Psoas muscle (tissue), 8 donors: ENCODE results near the gene IFT20. TPM values are rescaled to one million over a fixed set of nuclear protein-coding genes. Genes with fewer than 3 reads are reported as not detected.

Experiments used
- ATAC-seq, 4 donors: fragments of 200-7000 bp; cut with Tn5 transposase; one replicate each; pipeline ENCODE4 v1.9.1; 2020; ENCODE audit warnings: moderate library complexity in 3 of 4, mild to moderate bottlenecking in 2 of 4
- DNase-seq, 2 donors: peaks; one replicate each; pipeline ENCODE4 v3.0.0-alpha.2; 2020
- H3K27ac ChIP-seq: fragments of 200-600 bp; one replicate; pipeline ENCODE4 v1.8.0; 2022
- H3K27me3 ChIP-seq, 3 donors: fragments of 200-600 bp in 1 of 3; one replicate each; pipeline versions ENCODE4 v1.6.1 to v1.8.0; 2013 to 2022; ENCODE audit warnings: low read length in 2 of 3, mild to moderate bottlenecking in 2 of 3, moderate library complexity in 1 of 3; ENCODE audit not compliant: insufficient read depth in 3 of 3
- H3K36me3 ChIP-seq, 2 donors: fragments of 200-600 bp in 1 of 2; one replicate each; pipeline versions ENCODE4 v1.6.1 to v1.8.0; 2013 to 2022; ENCODE audit warnings: low read depth in 1 of 2, mild to moderate bottlenecking in 1 of 2, moderate library complexity in 1 of 2; ENCODE audit not compliant: insufficient read depth in 1 of 2
- H3K4me1 ChIP-seq: fragments of 200-600 bp; one replicate; pipeline ENCODE4 v1.8.0; 2022
- H3K4me3 ChIP-seq: fragments of 200-600 bp; one replicate; pipeline ENCODE4 v1.8.0; 2022; ENCODE audit warnings: mild to moderate bottlenecking
- H3K9me3 ChIP-seq: fragments of 200-600 bp; one replicate; pipeline ENCODE4 v1.8.0; 2022
- CTCF ChIP-seq: fragments of 200-600 bp; IDR thresholded peaks from one replicate; pipeline ENCODE4 v1.8.0; 2022; ENCODE audit warnings: antibody characterized with exemption
- WGBS, 3 donors: extraction: QIAGEN DNeasy Blood & Tissue Kit; methylation state at CpG; one replicate each; pipeline versions ENCODE4 v1.1.6 to v1.1.7; 2013; 5-methylcytosine and 5-hydroxymethylcytosine counted together
- intact Hi-C, 2 donors: fragments of 100-400 bp; cut with DNase I; formaldehyde crosslinking; loops; one replicate each; pipeline versions ENCODE4 v1.11.0 to v1.14.2; 2022
- polyA plus RNA-seq, 3 donors: library from polyadenylated mRNA; stranded (reverse); fragments of 200-250 nt; gene quantifications; one replicate each; pipeline ENCODE4 v1.2.3, GENCODE V29; 2013
- total RNA-seq, 4 donors: library from RNA; stranded (reverse); fragmentation: NEBNext Ultra II Directional in 2 of 4; extraction: Animal tissue kit (Norgen Biotek cat#: 25700) in 2 of 4; gene quantifications; one replicate each; pipeline versions ENCODE4 v1.2.1 to v1.2.4, GENCODE V29; 2021 to 2023
- donor health status: healthy with polysubstance abuse.
- donor health status: DM: no; HTN: no; CAD: no; lungs with moderate emphysema.
- donor health status: Bipolar disorder and iron deficiency.
- donor health status: healthy.
- donor health status: DM: yes; HTN: yes; CAD: no.
- donor health status: DM: no; HTN: no; CAD: no.
- donor health status: DM: no; HTN: no; CAD: no.
- donor health status: DM: yes; HTN: yes; CAD: no.

IFT20 gene
- total and polyA plus RNA-seq, 7 donors = 4.4 to 32.1 (median 6.3) TPM

- Histone ChIP-seq H3K9me3 (no peaks in the 10 kb centered on the region), H3K36me3 (peaks cover 2 to 42% of the 10 kb centered on the region in 2 donors), H3K27me3 (no peaks in the 10 kb centered on the region), H3K27ac (no peak overlapping the region), H3K4me1 (no peaks in the 10 kb centered on the region), H3K4me3 (no peak overlapping the region)
- no peak for DNase-seq
- 51 to 56% (median 55%) methylated on average over 5 of the region's 5 CpGs for WGBS, 3 donors
- no peak for ATAC-seq
- intact Hi-C loops = no loop called here
- TF ChIP-seq CTCF = no peak
These were observed 10.1 kb downstream of the IFT20 start for GRCh38 chr17:28325211-28325610.

GRCh38 chr17:28324781-28325180 is 10.5 kb downstream of the IFT20 start:
- Histone ChIP-seq H3K27ac (no peak overlapping the region), H3K36me3 (peaks cover 2 to 38% of the 10 kb centered on the region in 2 donors), H3K4me3 (no peak overlapping the region), H3K27me3 (no peaks in the 10 kb centered on the region), H3K9me3 (no peaks in the 10 kb centered on the region), H3K4me1 (peaks cover 3% of the 10 kb centered on the region)
- TF ChIP-seq CTCF = no peak
- DNase-seq = no peak
- intact Hi-C loops = no loop called here
- WGBS, 3 donors = 89 to 94% (median 90%) methylated on average over 3 of the region's 3 CpGs
- ATAC-seq = no peak

- no peaks in the 10 kb centered on the region for H3K9me3 ChIP-seq
- intact Hi-C loops = no loop called here
- DNase-seq (no peak), ATAC-seq (no peak)
- WGBS, 3 donors = 86 to 91% (median 88%) methylated on average over 5 of the region's 5 CpGs
- H3K27ac ChIP-seq = no peak overlapping the region
- no peaks in the 10 kb centered on the region for H3K27me3 ChIP-seq
- H3K4me1 ChIP-seq = peaks cover 6% of the 10 kb centered on the region
- no peak overlapping the region for H3K4me3 ChIP-seq
- TF ChIP-seq CTCF = no peak
- H3K36me3 ChIP-seq = peaks cover 2 to 33% of the 10 kb centered on the region in 2 donors
These were observed 11.0 kb downstream of the IFT20 start for GRCh38 chr17:28324267-28324745.

GRCh38 chr17:28320215-28321061 is 14.8 kb downstream of the IFT20 start:
- peaks cover 14% of the 10 kb centered on the region for H3K4me1 ChIP-seq
- ATAC-seq (no peak), DNase-seq (no peak)
- H3K4me3 ChIP-seq = peak overlapping the region; percentile 82
- no peaks in the 10 kb centered on the region for H3K36me3 ChIP-seq
- no peak overlapping the region for H3K27ac ChIP-seq
- no peaks in the 10 kb centered on the region for H3K9me3 ChIP-seq
- TF ChIP-seq CTCF = no peak
- intact Hi-C loops = no loop called here
- 65 to 73% (median 68%) methylated on average over 8 of the region's 8 CpGs for WGBS, 3 donors
- no peaks in the 10 kb centered on the region for H3K27me3 ChIP-seq
